ENCODE data around the gene OR51V1. TPM values are rescaled to one million over a fixed set of nuclear protein-coding genes. Genes with fewer than 3 reads are reported as not detected.
"Not testable (repeated sequence)": the region's sequence is repeated elsewhere in the genome, so short reads cannot be mapped to it uniquely, and the experiment has no call there.

The OR51V1 gene
- total RNA-seq (2016; rRNA removed; fragmentation: Illumina TruSeq; extraction: Trizol) (not detected in 2 replicates), polyA plus RNA-seq (2011; rRNA removed) (not detected in 2 replicates), polyA minus RNA-seq (2011; rRNA and poly(A)+ RNA removed; ENCODE audit: low replicate concordance) (not detected in 2 replicates), Bru-seq, nascent RNA (not detected), BruChase-seq, experiment 1, labeled RNA remaining after a 6-hour chase (not detected), BruChase-seq, experiment 2, labeled RNA remaining after a 2-hour chase (not detected)
- total RNA-seq (2016; cell fraction: cytosol; rRNA removed; fragmentation: Illumina TruSeq; extraction: Trizol; ENCODE audit: low read depth): not detected in 2 replicates
- not detected in 2 replicates for total RNA-seq (2016; cell fraction: insoluble cytoplasmic fraction; rRNA removed; fragmentation: Illumina TruSeq; extraction: Trizol)
- total RNA-seq (2016; cell fraction: membrane; rRNA removed; fragmentation: Illumina TruSeq; extraction: Trizol): not detected in 2 replicates
- not detected in 2 replicates for total RNA-seq (2016; cell fraction: nucleus; rRNA removed; fragmentation: Illumina TruSeq; extraction: Trizol)
- polyA plus RNA-seq (2011; cell fraction: cytosol; rRNA removed): not detected in 2 replicates
- not detected in 2 replicates for polyA plus RNA-seq (2011; cell fraction: nucleus; rRNA removed)
- not detected in 2 replicates for polyA plus RNA-seq (2012)
- not detected in 2 replicates for polyA plus RNA-seq (2016; cell fraction: cytosol; fragmentation: Illumina TruSeq; extraction: Trizol; ENCODE audit: low read depth)
- polyA plus RNA-seq (2016; cell fraction: insoluble cytoplasmic fraction; fragmentation: Illumina TruSeq; extraction: Trizol; ENCODE audit: low read depth): not detected in 2 replicates
- polyA plus RNA-seq (2016; cell fraction: membrane; fragmentation: Illumina TruSeq; extraction: Trizol; ENCODE audit: low read depth): not detected in 2 replicates
- not detected in 2 replicates for polyA plus RNA-seq (2016; cell fraction: nucleus; fragmentation: Illumina TruSeq; extraction: Trizol; ENCODE audit: insufficient read depth, low read depth)
- not detected in 2 replicates for polyA minus RNA-seq (2011; cell fraction: cytosol; rRNA and poly(A)+ RNA removed)
- polyA minus RNA-seq (2011; cell fraction: nucleus; rRNA and poly(A)+ RNA removed): not detected in 2 replicates
- long read RNA-seq, experiment 1: 0 reads
- long read RNA-seq, experiment 2: 0 reads

GRCh38 chr11:5200582-5200981 lies at the start of gene OR51V1:
Gene OR51V1, minus strand, starts transcription at chr11:5200682. Its CDS starts 0 bp downstream, at chr11:5200682.
- no peaks in the 10 kb centered on the region; a peak in 1 of 5 replicates for H3K27me3 ChIP-seq (ENCODE audit: control insufficient read depth in 1 of 2, insufficient read depth in 2 of 2, low read length in 2 of 2)
- H3K79me2 ChIP-seq (ENCODE audit: insufficient read depth, low read length): no peaks in the 10 kb centered on the region
- H2AFZ ChIP-seq (ENCODE audit: low read length): no peak within 1 kb of the TSS
- ATAC-seq: no peak
- no peaks in the 10 kb centered on the region for H3K9me3 ChIP-seq (ENCODE audit: low read length)
- FAIRE-seq: no peak
- in situ Hi-C loops (cut with HindIII; ENCODE audit: extremely low pct_ligation_motif_present, low pct_unique_long_range_greater_than_20kb) (loop anchor here (5.0 kb wide), 1 partner anchor 182 kb away; the partner anchor contains the start of gene OR51M1), intact Hi-C loops (cut with micrococcal nuclease; ENCODE audit: unreplicated experiment) (no loop called here)
- H3K27ac ChIP-seq (ENCODE audit: extremely low read length, insufficient read depth, low read length): no peak within 1 kb of the TSS
- no peaks in the 10 kb centered on the region for H3K4me1 ChIP-seq (ENCODE audit: insufficient read depth, low read length)
- BruUV-seq (replicated peaks): no TSS peak
- no peak within 1 kb of the TSS for H3K4me2 ChIP-seq (ENCODE audit: low read depth, low read length)
- POLR2A ChIA-PET: no interaction called here
- no peak for DNase-seq (ENCODE audit: low spot score)
- no peaks in the 10 kb centered on the region for H3K36me3 ChIP-seq (replicated peaks in 1 of 2; ENCODE audit: control insufficient read depth in 1 of 2, insufficient read depth in 2 of 2, low read length in 2 of 2)
- TF ChIP-seq EZH2 (conservative IDR thresholded peaks at IDR 0.05; ENCODE audit: low read depth, low read length): no peak
- TF ChIP-seq MAF1 (CRISPR knock-in tag; IDR thresholded peaks at IDR 0.05; ENCODE audit: borderline replicate concordance): no peak
- WGBS (ENCODE audit: low lambda C conversion rate): 0% methylated on average over 1 of the region's 1 CpG
- no peak within 1 kb of the TSS for H3K9ac ChIP-seq (ENCODE audit: insufficient read depth, low read depth, low read length)
- H3K4me3 ChIP-seq (replicated peaks in 1 of 3; ENCODE audit: insufficient read depth in 1 of 3, low read depth in 2 of 3, low read length in 3 of 3): no peak within 1 kb of the TSS
- H4K20me1 ChIP-seq (ENCODE audit: insufficient read depth, low read length): no peaks in the 10 kb centered on the region
- CTCF ChIA-PET (ENCODE audit: low intra/inter-chr PET ratio, low total read pairs): no interaction called here

GRCh38 chr11:5249807-5250396 lies 49.4 kb upstream of the OR51V1 start, which contains the start of gene HBG1:
Gene HBG1, minus strand, starts transcription at chr11:5249857. Its CDS starts 53 bp downstream, at chr11:5249804.
- H3K4me3 ChIP-seq (replicated peaks in 1 of 3; ENCODE audit: insufficient read depth in 1 of 3, low read depth in 2 of 3, low read length in 3 of 3); H3K27me3 ChIP-seq (ENCODE audit: control insufficient read depth in 1 of 2, insufficient read depth in 2 of 2, low read length in 2 of 2); H3K9me3 ChIP-seq (ENCODE audit: low read length); H3K27ac ChIP-seq (ENCODE audit: extremely low read length, insufficient read depth, low read length); H3K79me2 ChIP-seq (ENCODE audit: insufficient read depth, low read length); H3K9ac ChIP-seq (ENCODE audit: insufficient read depth, low read depth, low read length); DNase-seq (ENCODE audit: low spot score); CTCF ChIA-PET (ENCODE audit: low intra/inter-chr PET ratio, low total read pairs); in situ Hi-C loops (cut with HindIII; ENCODE audit: extremely low pct_ligation_motif_present, low pct_unique_long_range_greater_than_20kb); BruUV-seq (replicated peaks); intact Hi-C loops (cut with micrococcal nuclease; ENCODE audit: unreplicated experiment); H3K4me2 ChIP-seq (ENCODE audit: low read depth, low read length); H2AFZ ChIP-seq (ENCODE audit: low read length); POLR2A ChIA-PET; ATAC-seq; FAIRE-seq; H4K20me1 ChIP-seq (ENCODE audit: insufficient read depth, low read length); H3K4me1 ChIP-seq (ENCODE audit: insufficient read depth, low read length); H3K36me3 ChIP-seq (replicated peaks in 1 of 2; ENCODE audit: control insufficient read depth in 1 of 2, insufficient read depth in 2 of 2, low read length in 2 of 2): not testable (repeated sequence)
- 7% methylated on average over 3 of the region's 9 CpGs for WGBS (ENCODE audit: low lambda C conversion rate)

GRCh38 chr11:5248498-5248897 lies 48.0 kb upstream of the OR51V1 start:
- H3K4me2 ChIP-seq (ENCODE audit: low read depth, low read length); FAIRE-seq; H3K4me1 ChIP-seq (ENCODE audit: insufficient read depth, low read length); POLR2A ChIA-PET; H3K27me3 ChIP-seq (ENCODE audit: control insufficient read depth in 1 of 2, insufficient read depth in 2 of 2, low read length in 2 of 2); H3K9me3 ChIP-seq (ENCODE audit: low read length); BruUV-seq (replicated peaks); DNase-seq (ENCODE audit: low spot score); ATAC-seq; CTCF ChIA-PET (ENCODE audit: low intra/inter-chr PET ratio, low total read pairs); H4K20me1 ChIP-seq (ENCODE audit: insufficient read depth, low read length); H2AFZ ChIP-seq (ENCODE audit: low read length); in situ Hi-C loops (cut with HindIII; ENCODE audit: extremely low pct_ligation_motif_present, low pct_unique_long_range_greater_than_20kb); intact Hi-C loops (cut with micrococcal nuclease; ENCODE audit: unreplicated experiment); H3K27ac ChIP-seq (ENCODE audit: extremely low read length, insufficient read depth, low read length); H3K36me3 ChIP-seq (replicated peaks in 1 of 2; ENCODE audit: control insufficient read depth in 1 of 2, insufficient read depth in 2 of 2, low read length in 2 of 2); H3K9ac ChIP-seq (ENCODE audit: insufficient read depth, low read depth, low read length); H3K4me3 ChIP-seq (replicated peaks in 1 of 3; ENCODE audit: insufficient read depth in 1 of 3, low read depth in 2 of 3, low read length in 3 of 3); H3K79me2 ChIP-seq (ENCODE audit: insufficient read depth, low read length): not testable (repeated sequence)
- 64% methylated on average over 7 of the region's 7 CpGs for WGBS (ENCODE audit: low lambda C conversion rate)

All from HepG2 (cell line).